GM04504 (cell line): ENCODE measurements around the gene UBASH3A.

Source experiments
- DNase-seq: peaks from one replicate; pipeline ENCODE4 v3.0.0-alpha.2; 2012; ENCODE audit warnings: low read depth

The UBASH3A gene

GRCh38 chr21:42432695-42433094 is 29.0 kb downstream of the UBASH3A start:
- no peak for DNase-seq

GRCh38 chr21:42433946-42434551 is 30.3 kb downstream of the UBASH3A start:
- DNase-seq = no peak

- no peak for DNase-seq
Measured at GRCh38 chr21:42434884-42435283, 31.2 kb downstream of the UBASH3A start.

GRCh38 chr21:42435401-42435800 is 31.7 kb downstream of the UBASH3A start:
- no peak for DNase-seq

GRCh38 chr21:42435833-42436232 is 32.1 kb downstream of the UBASH3A start:
- DNase-seq = no peak

GRCh38 chr21:42436914-42437313 is 33.2 kb downstream of the UBASH3A start:
- DNase-seq = no peak

- DNase-seq = no peak
Measured at GRCh38 chr21:42437786-42438185, 34.1 kb downstream of the UBASH3A start.

GRCh38 chr21:42438316-42439205 is 34.9 kb downstream of the UBASH3A start:
- no peak for DNase-seq

- DNase-seq = no peak
Measured at GRCh38 chr21:42439284-42440186, 35.8 kb downstream of the UBASH3A start.

- no peak for DNase-seq
Measured at GRCh38 chr21:42440187-42440792, 36.6 kb downstream of the UBASH3A start.

- DNase-seq = no peak
Measured at GRCh38 chr21:42441963-42442362, 38.3 kb downstream of the UBASH3A start.

GRCh38 chr21:42443181-42443785 is 39.6 kb downstream of the UBASH3A start:
- no peak for DNase-seq

- DNase-seq = no peak
Measured at GRCh38 chr21:42443876-42444744, 40.4 kb downstream of the UBASH3A start.

- no peak for DNase-seq
Measured at GRCh38 chr21:42444745-42445059, 41.0 kb downstream of the UBASH3A start.

- DNase-seq = no peak
Measured at GRCh38 chr21:42445311-42445710, 41.6 kb downstream of the UBASH3A start.

- DNase-seq = no peak
Measured at GRCh38 chr21:42446531-42446930, 42.8 kb downstream of the UBASH3A start.

- no peak for DNase-seq
Measured at GRCh38 chr21:42447182-42447581, 43.5 kb downstream of the UBASH3A start.

- DNase-seq = no peak
Measured at GRCh38 chr21:42447732-42448131, 44.0 kb downstream of the UBASH3A start.

- no peak for DNase-seq
Measured at GRCh38 chr21:42448686-42449085, 45.0 kb downstream of the UBASH3A start.

- no peak for DNase-seq
Measured at GRCh38 chr21:42451941-42452340, 48.2 kb downstream of the UBASH3A start.
